ENCODE results near the gene PID1.

GRCh38 chr2:229226382-229226781, 44.7 kb downstream of the PID1 start:
- TF ChIP-seq, protein P1, sequence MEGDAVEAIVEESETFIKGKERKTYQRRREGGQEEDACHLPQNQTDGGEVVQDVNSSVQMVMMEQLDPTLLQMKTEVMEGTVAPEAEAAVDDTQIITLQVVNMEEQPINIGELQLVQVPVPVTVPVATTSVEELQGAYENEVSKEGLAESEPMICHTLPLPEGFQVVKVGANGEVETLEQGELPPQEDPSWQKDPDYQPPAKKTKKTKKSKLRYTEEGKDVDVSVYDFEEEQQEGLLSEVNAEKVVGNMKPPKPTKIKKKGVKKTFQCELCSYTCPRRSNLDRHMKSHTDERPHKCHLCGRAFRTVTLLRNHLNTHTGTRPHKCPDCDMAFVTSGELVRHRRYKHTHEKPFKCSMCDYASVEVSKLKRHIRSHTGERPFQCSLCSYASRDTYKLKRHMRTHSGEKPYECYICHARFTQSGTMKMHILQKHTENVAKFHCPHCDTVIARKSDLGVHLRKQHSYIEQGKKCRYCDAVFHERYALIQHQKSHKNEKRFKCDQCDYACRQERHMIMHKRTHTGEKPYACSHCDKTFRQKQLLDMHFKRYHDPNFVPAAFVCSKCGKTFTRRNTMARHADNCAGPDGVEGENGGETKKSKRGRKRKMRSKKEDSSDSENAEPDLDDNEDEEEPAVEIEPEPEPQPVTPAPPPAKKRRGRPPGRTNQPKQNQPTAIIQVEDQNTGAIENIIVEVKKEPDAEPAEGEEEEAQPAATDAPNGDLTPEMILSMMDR (IDR thresholded peaks at IDR 0.05), result no peak
- no peak for TF ChIP-seq POLR2A (IDR thresholded peaks at IDR 0.05)

All from esophagus squamous epithelium (tissue), 4 donors.